Adrenal gland (tissue), 5 donors: ENCODE results near the gene IGDCC3.

Experiments used
- CTCF ChIP-seq, 6 experiments: fragments of 450-650 bp in 4 of 6; fragments of 200-600 bp in 2 of 6; sonication (generic) in 1 of 6; IDR thresholded peaks; 1 replicate in 5 of 6; 2 replicates in 1 of 6; pipeline versions ENCODE4 v1.5.1 to v1.8.0; 2016 to 2021; ENCODE audit warnings: antibody characterized with exemption in 6 of 6, mild to moderate bottlenecking in 2 of 6, moderate library complexity in 1 of 6
- POLR2A ChIP-seq, 2 donors: fragments of 450-650 bp; IDR thresholded peaks; one replicate each; pipeline ENCODE4 v1.6.1; 2017; ENCODE audit warnings: antibody characterized with exemption in 2 of 2, mild to moderate bottlenecking in 2 of 2, moderate library complexity in 1 of 2
- donor health status: DM: no; HTN: no; CAD: no.

GRCh38 chr15:65302061-65302460 lies 75.7 kb downstream of the IGDCC3 start:
- no peak for TF ChIP-seq POLR2A (IDR thresholded peaks at IDR 0.05)
- TF ChIP-seq CTCF (IDR thresholded peaks at IDR 0.05), result no peak
